T47D (cell line): Measurements from ENCODE around the gene KCNAB1.

Experiments
- DNase-seq, 2 experiments: peaks; one replicate each; pipeline versions ENCODE4 v3.0.0 to v3.0.0-alpha.2; 2011 to 2012; ENCODE audit warnings: low read depth in 1 of 2, low spot score in 1 of 2
- JUND ChIP-seq: IDR thresholded peaks from 2 replicates; pipeline ENCODE4 v1.6.1; 2012; ENCODE audit warnings: low read depth
- in situ Hi-C: cut with HindIII; loops from 2 replicates; pipeline ENCODE4 v1.10.0; 2016; ENCODE audit warnings: low sequenced_read_pairs, low pct_unique_long_range_greater_than_20kb

Gene KCNAB1

DNA sequence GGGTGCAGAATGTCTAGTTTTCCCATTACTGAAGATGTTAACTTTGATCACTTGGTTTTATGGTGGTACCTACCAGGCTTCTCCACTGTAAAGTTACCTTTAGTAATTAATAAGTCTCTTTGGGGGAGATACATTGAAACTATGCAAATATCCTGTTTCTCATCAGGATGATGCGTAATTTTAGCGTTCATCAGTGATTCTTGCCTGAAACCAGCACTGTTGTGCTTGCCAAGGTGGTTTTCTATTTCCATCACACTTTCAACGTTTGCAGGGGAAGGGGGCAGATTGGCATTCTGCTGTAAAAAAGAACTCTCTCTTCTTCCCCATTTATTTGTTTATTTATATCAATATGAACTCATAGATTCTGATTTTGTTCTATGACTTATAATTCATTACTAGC lies 373.5 kb downstream of the KCNAB1 start:
- no peak for TF ChIP-seq JUND
- no peak for DNase-seq
- in situ Hi-C loops = no loop called here

DNA sequence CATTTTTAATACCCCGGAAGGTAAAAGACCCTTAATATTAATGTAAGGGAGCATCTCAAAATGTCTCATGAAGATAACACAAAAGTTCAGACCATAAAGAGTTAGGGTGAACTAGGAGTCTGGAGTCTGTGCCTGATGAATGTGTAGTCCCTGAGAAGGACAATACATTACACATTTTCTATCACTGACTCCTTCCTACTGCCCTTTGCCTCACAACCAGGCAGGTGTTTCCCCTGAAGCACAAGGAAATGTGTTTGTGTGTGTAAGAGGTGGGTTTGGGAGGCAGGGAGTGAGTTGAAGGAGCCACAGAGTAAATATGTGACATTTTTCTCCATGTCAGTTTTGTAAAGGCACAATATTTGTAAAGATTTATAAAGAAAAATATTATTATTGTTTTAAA lies 375.4 kb downstream of the KCNAB1 start:
- DNase-seq = no peak
- in situ Hi-C loops = no loop called here
- no peak for TF ChIP-seq JUND

DNA sequence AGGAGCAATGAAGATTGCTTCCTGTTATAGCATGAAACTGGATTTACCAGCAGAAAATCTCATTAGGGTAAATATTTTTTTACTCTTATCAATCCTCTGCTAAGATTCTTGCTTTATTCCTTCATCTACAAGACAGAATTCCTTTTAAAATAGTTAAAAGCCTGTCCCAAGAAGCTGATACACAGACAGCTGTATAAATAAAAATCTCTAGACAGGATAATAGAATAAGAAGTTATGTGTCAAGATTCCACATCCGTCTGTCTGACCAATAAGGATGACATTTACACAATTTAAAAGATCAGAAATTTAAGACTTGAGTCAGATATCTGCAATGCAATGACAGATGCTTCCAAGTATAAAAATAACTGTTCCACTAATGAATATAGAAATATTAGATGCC lies 376.9 kb downstream of the KCNAB1 start:
- in situ Hi-C loops = no loop called here
- no peak for TF ChIP-seq JUND
- no peak for DNase-seq

DNA sequence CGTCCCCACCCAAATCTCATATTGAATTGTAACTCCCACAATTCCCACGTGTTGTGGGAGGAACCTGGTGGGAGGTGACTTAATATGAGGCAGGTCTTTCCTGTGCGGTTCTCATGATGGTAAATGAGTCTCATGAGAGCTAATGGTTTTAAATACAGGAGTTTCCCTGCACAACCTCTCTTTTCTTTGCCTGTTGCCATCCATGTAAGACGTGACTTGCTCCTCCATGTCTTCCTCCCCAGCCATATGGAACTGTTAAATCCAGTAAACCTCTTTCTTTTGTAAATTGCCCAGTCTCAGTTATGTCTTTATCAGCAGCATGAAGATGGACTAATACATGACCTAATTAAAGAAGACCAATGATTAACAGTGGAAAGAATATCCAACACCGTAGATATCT lies 377.9 kb downstream of the KCNAB1 start:
- in situ Hi-C loops = no loop called here
- no peak for TF ChIP-seq JUND
- DNase-seq = no peak

DNA sequence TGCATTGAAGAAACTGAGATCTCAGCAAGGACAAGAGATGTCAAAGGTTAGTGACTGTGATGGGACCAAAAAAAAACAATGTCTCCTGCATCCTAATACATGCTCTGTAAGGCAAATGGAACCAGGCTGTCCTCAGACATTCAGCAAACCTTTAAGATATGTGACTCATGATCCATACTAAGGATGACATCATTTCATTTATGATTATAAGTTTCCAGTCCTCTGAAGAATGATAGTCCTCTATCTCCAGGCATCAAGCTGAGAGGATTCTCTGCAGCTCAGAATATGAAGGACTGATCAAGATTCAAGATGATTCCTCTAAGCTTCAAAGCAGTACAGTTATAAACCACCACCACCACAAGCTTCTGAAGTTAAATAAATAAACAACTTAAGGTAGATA lies 386.9 kb downstream of the KCNAB1 start:
- TF ChIP-seq JUND = no peak
- in situ Hi-C loops = no loop called here
- no peak for DNase-seq

DNA sequence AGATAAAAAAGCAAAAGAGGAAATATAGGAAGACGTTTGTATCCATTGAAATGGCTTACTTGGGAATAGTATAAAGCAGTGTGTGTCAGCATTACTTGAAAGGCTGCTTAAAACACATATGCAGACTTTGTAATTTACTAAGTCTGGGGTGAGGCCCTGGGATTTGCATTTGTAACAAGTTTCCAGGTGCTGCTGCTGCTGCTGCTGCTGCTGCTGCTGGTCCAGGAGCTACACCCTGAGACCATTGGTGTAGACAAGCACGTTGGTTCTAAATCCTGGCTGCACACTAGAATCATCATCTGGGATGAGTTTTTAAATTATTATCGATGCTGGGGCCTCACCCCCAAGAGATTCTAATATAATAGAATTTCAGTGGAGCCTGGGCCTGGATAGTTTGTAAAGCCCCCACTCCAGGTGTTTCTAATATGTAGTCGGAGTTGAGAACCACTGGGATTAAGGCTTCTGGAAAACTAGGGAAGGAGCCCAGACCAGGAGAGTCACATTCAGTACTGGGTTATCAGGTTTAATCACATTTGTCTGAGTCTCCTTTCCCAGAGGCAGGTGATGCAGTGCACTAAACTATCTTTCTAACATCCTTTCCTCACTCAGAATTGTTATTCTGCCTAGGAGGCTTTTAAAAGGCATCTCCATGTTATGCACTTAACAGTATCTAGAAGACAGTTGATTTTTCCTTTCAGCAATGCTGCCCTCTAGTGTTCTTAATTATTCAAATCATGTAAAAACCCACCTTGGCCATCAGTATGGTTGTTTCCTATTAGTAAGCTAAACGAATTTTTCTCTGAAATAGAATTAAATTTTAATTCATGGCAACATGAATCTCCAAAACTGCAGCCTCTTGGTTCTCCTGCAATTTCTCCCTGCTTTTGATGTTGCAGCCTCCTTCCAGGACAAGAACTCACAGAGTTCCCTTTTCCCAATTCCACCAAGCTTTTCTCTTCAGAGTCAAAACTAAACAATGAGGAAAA lies 389.1 kb downstream of the KCNAB1 start:
- in situ Hi-C loops = no loop called here
- no peak for TF ChIP-seq JUND
- peak; percentile 65 to 73 for DNase-seq

DNA sequence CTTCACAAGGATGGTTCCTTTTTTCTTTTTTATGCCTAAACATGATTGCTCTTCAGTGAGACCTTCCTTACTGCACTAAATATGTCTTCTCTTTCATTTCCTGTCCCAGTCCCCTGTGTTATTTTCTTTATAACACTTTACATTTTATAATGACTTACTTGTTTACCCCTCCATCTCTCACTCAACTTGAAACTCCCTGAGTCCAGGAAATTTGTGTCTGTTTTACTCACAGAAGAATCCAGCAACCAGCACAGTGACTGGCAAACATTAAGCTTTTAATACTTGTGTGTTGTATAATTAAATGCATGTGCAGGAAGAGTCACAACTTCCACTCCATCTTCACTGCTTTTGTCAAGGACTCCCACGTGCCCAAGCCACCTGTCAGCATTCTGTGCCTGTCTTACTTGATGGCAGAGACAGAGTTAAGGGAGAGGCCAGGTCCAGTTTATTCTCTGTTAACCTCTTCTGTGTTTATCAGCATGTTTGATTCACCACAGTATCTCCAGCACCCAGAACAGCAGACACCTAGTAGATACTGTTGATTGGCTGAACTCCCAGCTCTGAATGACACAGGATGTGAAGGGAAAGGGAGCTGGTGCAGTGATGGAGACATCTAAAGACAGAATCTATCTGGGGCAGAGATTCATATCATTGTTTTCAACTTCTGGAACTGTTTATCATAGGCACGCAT lies 391.8 kb downstream of the KCNAB1 start:
- no peak for TF ChIP-seq JUND
- no peak for DNase-seq
- in situ Hi-C loops = no loop called here

DNA sequence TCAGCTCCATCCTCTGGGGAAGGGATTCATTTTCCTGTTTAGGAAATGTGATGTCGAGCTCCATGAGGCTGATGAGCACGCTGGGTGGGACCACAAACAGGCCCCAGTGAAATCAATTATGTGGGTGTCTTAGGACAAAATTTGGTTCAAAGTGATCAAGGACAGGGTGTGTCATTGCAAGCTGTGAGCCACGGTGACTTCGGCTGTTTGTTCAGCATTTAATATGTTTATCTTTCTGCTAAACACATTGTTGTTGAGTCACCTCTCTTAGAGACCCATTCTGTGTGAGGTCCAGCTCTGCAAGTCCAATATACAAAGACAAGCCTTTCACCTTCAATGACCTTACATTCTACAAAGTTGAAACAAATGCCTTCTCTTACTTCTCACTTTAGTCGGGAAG lies 393.2 kb downstream of the KCNAB1 start:
- peak in 1 of 2 experiments; percentile 23 for DNase-seq
- in situ Hi-C loops = no loop called here
- no peak for TF ChIP-seq JUND

DNA sequence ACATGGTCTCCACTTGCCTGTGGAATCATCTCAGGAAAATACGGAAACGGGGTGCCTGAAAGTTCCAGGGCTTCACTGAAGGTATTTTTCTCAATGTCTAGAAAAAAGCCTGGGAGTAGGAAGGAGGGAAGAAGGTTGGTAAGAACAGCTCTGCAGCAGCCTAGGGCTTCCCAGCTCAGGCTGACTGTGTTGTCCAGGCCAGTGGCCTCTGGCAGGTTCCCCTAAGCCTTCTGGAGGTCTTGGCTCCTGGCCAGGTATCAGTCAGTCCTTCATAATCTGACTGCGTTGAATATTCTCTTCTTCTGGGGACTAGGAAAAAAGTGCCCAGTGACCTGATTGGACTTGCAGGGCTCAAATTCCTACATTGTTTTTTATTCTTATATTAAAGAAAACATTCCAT lies 395.9 kb downstream of the KCNAB1 start:
- no peak for DNase-seq
- in situ Hi-C loops = no loop called here
- no peak for TF ChIP-seq JUND

DNA sequence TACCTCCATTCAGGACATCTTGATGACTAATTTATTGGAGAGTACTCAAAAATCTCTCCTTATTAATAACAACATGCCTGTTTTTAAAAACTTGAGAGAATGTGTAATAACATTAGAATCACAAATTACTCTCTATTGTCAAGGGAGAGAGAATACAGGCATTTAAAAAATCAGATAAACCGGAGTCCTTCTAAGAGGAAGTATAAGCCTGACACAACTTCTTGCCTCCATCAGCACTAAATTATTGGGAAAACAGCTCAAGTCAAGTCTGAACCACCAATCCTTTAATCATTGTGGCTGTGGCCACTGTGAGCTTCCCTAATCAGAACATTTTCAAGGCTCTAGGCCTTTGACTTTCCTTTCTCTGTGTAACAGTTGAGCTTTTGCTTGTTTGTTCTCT lies 396.6 kb downstream of the KCNAB1 start:
- no peak for TF ChIP-seq JUND
- in situ Hi-C loops = no loop called here
- DNase-seq = no peak

DNA sequence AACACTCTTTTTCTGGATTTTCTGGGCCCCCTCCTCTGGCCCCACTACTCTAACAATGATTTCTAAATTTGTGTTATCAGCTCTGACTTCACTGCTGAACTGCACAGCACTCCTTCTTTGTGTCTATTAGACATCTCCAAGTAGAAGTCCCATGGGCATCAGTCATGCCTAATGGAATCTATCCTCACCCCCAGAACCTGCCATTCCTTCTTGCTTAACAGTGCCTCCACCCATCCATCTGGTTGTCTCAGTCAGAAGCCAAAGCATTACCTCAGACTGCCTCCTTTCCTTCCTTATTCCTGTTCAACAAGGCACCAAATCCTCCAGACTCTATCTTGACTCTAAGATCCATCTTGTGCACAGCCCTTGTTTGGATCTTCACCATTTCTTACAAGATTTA lies 398.3 kb downstream of the KCNAB1 start:
- no peak for TF ChIP-seq JUND
- no peak for DNase-seq
- in situ Hi-C loops = no loop called here

DNA sequence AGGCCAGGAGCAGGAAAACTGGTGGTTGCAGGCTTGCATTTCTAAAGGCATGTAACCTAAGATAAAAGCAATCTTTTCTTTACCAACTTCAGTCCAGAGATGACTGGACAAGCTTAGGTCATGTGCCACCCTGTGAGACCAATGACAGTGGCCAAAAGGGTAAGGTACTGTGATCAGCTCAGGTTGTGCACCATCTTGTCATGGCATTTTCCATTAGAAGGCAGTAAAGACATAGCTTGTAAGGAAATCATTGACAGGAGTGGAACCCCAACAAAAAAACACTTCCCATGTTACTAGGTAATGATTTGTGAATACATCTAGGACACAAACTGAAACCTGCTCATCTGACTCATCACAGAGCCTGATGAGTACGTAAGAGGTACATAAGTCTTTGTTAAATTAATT lies 399.4 kb downstream of the KCNAB1 start:
- no peak for TF ChIP-seq JUND
- no peak for DNase-seq
- in situ Hi-C loops = no loop called here

DNA sequence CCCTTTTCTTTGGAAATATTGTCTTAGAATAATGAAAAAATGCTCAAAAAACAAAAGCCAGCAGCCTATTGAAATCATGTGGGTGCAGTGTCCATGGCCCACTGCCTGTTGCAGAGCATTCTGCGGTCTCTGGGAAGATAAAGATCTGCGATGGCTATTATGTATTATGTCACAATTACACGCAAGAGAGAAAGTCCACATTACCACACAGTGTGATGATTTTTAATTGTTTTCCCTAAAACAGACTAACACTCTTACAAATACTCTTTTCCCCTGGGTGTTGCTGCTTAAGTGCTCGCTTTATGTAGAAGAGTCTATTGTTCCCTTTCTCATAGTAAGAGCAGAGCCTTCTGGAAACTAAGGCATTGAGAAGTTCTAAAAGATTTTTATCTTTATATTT lies 402.3 kb downstream of the KCNAB1 start:
- in situ Hi-C loops = no loop called here
- no peak for DNase-seq
- TF ChIP-seq JUND = no peak
